NK-92 (cell line): ENCODE results near the gene USP22.

Experiments
- DNase-seq: peaks from one replicate; lab custom pipeline; 2025; ENCODE audit not compliant: unreplicated experiment; lab: John Stamatoyannopoulos, UW

The USP22 gene

DNA sequence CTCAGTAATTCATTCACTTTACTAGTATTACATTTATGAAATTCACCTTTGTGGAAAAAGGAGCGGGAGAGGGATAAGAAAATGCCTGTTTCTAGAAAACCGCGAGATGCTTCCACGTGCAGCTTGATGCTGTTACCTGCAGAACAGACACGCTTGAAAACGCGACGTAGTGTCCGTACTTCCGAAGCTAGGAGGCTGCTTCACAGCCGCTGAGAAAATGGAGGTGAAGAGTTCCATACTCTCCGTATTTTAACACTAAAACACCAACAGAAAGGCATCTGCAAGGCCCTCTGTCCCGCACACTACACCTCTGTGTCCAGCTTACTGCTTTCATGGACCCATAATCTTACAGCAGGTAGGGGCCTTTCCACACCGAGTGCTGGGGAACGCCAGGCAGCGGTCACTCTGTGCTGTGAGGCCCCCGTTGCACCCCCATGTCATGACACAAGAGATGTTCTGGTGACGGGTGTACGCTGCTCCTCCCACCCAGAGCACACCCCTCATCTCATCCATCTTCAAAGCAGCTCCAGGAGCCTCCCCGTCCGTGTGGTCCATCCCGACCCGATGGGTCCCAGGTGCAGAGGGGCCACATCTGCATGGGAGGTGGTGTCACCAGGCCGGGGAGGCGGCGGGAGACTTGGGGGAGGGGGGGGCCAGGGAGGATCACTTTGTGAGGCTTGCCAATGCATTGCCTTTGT is 40.4 kb downstream of the USP22 start:
- DNase-seq = no peak

DNA sequence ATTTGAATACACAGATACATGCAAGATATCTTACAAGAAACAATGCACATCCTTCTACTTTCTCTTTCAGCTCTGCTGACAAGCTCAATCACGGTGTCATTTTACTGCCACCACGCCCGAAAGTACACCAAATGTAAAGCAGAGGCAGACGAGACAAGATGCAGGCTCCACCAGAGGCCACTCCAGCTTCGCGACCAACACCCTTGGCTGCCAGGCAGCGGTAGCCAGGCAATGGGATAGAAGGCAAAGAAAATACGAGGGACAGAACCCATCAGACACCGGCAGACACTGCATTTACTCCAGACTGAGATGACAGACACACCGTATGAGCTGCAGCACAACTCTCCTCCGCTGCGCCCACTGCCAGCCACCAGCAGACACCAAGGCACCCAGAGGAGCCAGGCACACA is 41.0 kb downstream of the USP22 start:
- DNase-seq = no peak

DNA sequence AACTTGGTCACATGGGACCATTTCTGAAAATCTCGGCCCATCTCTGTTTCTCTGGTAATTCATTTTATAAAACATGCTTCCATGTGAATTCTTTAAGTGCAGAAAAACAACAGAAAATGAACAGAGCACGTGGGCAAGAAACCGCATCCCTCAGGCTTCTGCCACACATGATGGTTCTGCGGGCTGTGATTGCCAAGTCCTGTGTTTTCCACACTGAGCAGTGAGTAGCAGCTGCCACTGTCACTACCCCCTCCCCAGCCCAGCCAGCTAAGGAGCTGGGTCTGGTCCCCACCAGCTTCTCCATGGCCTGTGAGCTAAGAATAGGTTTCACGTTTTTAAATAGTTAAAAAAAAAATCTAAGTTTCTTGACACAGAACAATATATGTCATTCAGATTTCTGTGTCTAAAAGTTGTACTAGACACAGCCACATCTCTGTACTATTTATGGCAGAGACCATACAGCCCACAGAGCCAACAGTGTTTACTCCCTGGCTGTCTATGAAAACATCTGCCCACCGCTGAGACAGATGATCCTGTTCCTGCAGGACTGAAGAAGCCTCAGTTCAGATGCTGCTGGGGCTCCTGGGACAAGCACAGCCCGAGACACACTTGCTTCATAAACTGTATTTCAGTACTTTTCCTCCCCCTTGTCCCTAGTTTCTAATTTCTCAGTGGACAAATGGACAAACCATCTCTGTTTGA is 41.5 kb downstream of the USP22 start:
- DNase-seq = no peak

DNA sequence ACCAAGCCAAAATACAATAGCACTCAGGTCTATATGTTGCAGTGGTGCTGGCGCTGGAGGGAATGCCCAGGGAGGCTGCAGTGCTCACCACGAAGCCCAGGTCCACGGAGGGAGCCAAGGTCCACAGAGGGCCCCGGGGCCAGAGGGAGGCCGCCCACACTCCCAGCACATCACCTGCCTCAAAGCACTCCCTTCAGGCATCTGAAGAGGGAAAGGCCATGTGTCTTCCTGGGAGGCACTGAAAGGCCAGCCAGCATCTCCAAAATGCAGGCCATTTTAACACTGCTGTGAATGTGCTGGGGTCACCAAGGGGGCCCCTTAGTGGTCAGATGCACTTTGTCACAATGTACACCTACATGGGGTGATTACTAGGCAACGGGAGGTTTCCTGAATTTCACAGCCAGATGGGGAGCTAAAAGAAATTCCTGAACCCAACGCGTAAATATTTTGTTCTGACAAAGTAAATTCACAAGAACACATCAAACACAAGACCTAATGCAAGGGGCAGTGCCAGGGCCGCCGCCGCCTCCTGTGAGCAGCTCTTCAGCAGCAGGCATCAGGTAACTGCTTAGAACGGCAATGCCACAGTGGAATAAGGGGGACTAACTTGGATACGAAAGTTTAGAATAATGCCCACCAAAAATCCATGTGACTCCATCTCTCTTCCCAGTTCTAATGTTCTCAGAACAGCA is 42.8 kb downstream of the USP22 start:
- DNase-seq = no peak

DNA sequence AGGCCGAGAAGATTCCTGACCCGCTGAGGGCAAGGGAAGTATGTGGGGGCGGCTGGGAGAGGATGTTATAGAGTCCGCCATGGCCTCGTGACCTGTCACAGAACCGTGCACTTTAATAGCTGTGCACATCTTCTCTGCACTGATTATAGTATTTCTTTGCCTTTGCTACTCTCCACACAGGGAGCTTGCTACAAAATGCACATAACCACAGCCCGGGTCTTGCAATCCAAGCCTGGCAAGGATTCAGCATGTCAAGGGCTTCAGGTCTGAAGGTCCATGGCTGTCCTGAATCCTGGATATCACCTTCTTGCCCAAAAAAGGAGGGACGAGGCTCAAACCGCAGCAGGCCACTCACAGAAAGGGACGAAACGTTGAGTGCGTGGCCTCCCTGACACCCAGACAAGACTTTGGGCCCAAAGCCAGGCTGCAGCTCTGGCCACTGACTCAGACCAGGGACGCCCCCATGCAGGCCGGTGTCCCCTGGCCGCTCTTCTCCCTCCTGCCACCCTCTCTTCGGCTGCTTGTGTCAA is 43.7 kb downstream of the USP22 start:
- DNase-seq = no peak

DNA sequence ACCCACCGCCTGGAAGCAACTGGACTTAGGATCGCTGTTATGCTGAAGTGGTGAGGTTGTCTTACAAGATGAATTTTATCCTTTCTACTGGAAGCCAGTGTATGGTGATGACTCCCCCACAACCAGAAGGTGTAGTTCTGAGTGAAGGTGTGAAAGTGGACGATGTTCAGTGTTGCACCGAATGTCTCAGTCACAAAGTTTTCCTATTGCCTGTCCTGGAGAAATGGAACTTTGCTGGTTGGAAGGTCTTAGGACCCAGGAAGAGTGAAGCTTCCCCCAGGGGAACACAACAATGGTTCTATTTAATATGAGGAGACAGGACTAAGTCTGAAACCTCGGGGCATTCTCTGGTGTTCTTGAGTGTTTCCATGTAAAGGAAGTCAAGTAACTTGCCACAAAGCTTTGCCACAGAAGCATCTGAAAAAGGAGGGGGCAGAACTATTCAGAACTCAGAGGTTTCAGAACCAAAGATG is 44.2 kb downstream of the USP22 start:
- no peak for DNase-seq

DNA sequence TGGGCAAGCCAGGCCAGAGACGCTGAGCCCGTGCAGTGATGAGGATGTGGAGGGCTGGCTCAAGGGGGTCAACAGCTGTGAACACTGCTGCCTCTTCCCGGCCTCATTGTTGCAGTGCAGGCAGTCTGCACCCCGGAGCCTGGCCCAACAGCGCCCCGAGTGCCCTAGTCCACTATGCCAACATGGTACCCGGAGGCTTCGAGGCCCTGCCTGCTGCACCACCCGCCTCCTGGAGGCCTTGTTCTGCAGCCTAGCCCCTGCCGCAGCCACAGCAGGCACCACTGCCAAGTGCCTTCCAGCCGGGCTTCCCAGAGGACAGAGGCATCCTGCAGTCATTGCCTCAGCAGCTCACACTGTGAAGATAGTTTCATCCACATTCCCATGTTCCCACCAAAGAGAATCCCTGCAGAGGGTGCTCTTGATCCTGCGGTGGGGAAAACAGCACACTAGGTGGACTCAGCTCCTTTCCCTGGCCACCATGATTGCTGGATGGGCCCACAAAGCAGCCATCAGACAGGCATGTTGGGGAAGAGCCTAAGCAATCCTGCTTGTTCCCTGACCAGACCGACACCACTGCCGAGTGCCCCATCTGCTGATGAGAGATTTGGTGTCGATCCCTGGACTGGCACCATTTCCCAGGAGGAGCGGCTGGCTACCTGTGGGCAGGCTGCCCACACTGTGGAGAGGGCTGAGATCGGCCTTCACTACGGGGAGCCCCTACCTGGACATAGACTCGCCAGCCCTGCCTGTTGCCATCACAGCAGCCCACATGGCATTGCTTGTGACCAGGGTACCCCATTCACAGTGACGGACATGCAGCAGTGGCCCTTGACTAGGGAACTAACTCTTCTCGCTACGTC is 44.9 kb downstream of the USP22 start:
- DNase-seq = no peak

DNA sequence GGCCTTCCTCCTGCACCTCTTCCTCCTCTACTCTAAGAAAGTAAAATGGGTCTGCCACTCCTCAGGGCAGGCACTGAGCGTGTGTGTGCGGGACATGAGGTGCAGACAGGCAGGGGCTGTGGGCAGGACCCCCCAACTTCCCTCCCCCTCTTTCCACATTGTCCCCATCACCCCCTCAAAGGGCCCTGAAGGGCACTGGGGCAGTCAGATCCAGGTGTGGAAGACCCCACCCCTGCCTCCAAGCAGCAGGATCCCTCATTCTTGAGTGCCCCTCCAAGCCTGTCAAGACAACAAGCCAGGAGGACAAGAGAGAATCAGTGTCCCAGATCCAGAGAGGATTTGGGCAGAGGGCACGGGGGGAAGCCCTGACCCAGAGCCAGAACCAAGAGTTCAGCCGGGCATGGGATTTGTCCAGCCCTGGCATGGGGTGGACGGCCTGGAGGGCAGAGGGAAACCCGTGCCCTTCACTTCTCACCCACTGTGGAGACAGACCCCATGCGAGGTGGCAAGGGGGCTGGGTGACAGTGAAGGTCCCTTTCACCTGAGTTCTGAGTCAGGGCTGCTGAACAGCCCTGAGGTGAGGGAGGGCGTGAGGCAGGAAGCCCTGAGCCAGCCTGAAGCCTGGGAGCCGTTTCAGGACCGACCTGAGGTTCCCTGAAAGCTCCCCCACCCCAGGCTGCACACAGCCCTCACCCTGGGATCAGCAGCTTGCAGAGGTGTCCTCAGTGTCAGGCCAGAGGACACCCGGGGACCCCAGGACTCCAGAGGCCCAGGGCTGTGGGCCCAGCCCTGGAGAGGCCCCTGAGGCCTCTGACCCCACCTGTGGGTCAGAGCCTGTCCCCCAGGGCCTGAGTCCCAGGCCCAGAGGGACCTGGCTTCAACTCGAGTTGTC is 45.8 kb downstream of the USP22 start:
- DNase-seq = no peak

DNA sequence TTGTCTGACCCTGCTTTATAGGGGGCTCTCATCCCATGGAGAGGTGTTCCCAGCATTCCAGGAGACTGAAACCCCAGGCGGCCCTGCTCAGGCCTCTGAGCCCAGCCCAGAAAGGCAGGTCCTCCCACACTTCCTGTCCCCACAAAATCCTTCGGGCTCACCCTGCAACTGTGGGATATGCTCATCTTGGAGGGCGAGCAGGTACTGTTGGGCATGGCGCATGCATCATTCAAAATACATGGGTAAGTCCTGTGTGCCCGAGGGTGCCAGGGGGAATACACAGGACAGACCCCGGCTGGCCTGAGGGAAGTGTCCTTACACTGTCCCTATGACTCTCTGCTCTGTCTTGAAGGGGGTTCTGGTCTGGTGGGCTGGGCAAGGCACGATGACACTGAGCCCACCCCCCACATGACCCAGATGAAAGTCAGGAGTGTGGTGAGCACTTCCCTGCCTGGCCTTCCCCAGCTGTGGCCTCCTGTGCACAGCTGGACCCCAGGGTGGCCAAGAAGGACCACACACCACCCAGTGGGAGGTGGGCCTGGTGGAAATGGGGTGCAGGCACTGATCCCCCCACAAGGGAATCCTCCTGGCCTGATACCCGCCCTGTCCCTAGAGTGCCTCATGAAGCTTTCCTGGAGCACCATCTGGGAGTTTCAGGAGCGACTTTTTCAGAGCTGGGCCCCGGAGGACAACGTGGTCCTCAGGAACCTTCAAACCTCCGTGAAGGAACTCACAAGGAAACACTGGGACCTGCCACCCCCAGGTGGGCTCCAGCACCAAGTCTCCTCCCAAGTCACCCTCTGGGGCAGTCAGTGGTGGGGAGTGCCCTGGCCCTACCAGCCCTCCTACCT is 46.7 kb downstream of the USP22 start:
- DNase-seq = no peak

DNA sequence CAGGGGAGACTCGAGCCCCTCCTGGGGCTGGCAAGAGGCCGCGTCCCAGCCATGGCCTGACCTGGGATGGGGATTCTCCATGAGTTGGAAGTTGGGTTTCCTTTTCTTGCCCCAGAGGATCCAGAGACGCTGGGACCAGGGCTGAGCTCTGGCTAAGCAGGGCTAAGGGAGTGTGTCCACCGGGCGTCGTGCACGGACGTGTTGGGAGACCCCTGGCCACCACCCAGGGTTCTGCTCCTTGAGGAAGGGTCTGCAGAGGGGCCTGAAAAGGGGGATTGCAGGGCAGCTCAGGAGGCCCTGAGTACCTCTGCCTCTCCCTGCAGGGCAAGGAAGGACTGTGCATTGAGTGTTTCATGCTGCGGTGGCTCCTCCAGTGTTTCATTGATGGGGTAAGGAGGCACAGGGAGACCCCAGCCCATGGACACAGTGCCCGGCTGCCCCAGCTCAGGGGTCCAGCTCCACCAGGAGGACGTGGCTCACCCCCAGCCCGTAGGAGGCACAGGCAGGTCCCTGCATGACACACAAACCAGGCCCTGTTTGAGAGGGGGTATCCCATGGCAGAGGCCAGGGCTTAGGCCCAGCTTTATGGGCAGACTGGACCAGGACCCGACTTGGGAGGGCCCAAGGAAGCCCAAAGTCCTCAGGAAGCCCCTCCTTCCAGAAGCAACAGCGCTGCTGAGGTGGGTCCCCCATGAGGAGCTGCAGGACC is 47.5 kb downstream of the USP22 start:
- no peak for DNase-seq

DNA sequence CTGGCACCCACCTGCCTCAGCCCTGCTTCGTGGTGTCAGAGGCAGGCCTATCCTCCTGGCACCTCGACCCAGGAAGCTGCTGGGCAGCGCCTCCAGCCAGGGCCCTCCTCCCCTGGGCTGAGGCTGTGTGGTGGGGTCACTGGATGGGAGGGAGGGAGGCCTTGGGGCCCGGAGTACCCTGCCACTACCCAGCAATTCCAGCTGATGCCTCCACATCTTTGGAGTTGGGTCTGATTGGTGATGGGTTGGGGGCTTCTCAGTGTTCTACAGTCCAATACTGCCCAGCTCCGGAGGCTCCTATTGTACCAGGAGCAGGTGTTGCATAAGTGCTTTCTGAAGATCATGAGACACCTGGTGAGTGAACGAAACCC is 48.0 kb downstream of the USP22 start:
- DNase-seq = no peak

DNA sequence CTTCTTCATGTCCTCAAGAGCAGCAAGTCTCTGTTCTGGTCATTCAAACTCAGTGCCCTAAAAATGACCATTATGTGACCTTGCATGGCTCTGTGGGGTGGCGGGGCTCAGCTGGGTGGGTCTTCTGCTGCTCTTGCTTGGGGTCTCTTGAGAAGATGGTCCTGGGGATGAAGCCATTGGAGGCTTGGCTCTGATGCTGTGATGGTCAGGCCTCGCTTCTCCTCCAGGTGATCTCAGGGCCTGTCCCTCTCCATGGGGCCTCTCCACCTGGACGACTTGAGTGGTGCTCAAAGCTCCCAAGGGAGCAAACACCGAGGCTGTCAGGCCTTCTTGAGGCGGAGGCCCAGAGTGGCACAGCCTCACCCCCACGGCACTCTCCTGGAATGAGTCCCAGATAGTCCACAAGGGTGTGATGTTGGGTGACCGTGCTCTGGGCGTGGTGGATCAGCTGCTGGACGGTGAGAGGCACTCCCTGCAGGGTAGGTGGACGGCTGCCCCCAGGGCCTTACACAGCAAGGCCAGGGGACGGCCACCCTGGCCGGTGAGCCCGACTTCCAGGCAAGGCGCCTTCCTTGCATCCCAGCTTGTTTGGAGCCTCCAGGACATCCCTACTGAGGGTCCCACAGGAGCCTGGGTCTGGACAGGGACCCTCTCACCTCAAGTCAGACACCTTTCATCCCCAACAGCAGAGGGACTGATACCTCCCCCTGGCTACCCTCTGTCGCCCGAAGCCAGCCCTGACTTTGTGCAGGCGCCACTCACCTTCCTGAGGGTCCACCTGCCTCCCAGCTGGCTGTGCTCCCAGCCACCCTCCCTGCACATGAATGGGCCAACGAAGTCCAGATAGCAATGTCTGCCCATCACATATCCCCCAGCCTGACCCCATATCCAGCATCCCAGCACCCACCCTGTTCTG is 48.7 kb downstream of the USP22 start:
- no peak for DNase-seq

DNA sequence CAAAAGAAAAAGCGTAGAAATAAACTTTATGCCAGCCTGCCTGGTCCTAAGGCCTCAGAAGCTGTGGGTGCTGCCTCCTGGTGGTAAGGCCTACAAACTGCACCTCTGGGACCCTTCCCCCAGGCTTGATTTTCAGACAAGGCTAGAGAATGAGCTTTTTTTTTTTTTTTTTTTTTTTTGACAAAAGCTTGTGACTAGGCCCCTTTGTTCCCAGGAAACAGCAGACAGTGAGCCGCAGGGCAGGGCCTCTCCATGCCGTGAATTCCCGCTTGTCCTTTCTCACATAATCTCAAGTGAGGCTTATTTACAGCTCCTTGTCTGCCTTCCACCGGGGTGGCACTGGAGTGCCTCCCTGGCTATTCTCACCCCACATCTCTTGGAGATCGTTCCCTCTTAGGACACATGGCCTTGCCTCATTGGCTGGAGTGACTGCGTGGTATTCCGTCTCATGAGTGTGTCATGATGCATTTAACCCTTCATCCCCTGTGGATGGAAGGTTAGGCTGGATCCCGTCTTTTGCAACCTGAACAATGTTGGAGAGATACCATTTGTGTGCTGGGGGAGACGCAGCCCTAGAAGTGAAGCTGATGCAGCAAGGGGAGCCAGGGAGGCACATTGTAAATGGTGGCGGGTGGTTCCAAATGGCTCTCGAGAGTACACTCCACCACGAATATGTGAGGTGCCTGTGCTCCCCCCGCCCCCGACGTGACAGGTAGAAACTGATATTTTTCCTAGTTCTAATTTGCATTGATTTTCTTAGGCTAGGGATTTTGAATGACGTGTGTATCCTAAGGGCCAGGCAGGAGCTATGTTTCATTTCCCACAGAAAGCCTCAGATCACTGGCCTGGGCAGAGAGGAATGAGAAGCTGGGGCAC is 49.6 kb downstream of the USP22 start:
- DNase-seq = no peak

DNA sequence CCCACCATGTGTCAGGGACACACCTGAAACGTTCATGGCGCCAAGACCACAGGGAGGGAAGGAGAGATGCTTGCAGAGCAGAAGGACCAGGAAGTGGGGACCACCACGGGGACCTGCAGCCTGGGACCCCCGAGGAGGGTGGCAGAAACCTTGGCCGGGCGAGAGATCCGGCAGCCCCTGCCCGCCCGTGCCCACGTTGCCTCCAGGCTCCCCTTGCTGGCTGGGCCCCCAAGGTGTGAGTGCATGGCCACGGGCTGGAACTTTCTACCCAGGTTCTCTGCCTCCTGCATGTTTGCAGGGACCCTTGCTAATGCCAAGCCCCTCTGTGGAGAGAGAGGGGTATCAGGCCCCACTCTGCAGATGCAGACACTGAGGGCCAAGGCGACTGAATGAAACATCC is 50.4 kb downstream of the USP22 start:
- DNase-seq = no peak

DNA sequence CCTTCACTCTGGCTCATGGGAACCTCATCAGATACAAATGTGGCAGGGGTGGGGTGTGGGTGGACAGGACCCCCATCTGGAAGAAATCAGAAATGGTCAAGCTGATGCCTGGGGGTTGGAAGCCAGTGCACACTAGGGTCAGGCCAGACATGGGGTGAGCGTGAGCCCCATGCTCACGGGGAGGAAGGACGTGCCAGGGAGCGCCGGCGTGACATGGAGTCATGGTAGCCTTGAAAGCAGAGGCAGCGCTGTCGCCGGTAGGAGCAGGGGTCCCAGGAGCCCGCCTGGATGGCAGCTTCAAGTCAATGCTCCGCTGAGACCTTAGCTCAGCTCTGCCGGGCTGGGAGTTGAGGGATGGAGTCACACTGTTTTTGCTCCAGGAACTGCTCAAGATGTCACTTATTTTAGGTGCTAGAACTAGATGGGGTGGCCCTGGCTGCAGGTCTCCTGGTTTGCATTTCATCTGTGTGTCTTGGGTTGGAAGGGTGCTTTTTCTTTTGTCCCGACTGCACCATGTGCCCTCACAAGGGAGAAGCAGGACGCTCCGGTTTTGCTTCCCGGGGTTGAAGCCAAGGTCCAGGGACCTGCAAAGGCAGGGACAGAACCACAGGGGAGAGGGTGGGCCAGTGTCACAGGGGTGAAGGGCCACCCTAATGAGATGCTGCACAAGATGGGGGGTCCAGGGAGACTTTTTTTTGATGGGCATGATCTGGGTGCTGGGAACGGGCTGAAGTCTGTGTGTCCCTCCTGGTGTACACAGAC is 51.4 kb downstream of the USP22 start:
- no peak for DNase-seq
